GM06990 (cell line): ENCODE results near the gene RAB36.

Experiments
- DNase-seq: peaks from one replicate; pipeline ENCODE4 v3.0.0-alpha.2; 2011; ENCODE audit not compliant: insufficient read length; ENCODE audit errors: extremely low read depth
- H3K27me3 ChIP-seq: replicated peaks from 2 replicates; pipeline ENCODE4 v1.6.0; 2011; ENCODE audit warnings: low read length; ENCODE audit not compliant: control insufficient read depth, insufficient read depth
- H3K36me3 ChIP-seq: 2 replicates; pipeline ENCODE4 v1.5.1; 2011; ENCODE audit warnings: low read length; ENCODE audit not compliant: control insufficient read depth, insufficient read depth
- H3K4me3 ChIP-seq: replicated peaks from 2 replicates; pipeline ENCODE4 v1.5.1; 2011; ENCODE audit warnings: low read depth, mild to moderate bottlenecking, control low read depth, low read length
- CTCF ChIP-seq: IDR thresholded peaks from 2 replicates; pipeline ENCODE4 v1.5.1; 2011; ENCODE audit warnings: low read length, control low read depth, mild to moderate bottlenecking, inconsistent platforms; ENCODE audit not compliant: insufficient read depth, poor library complexity, severe bottlenecking

RAB36 gene

GRCh38 chr22:23121424-23121823 lies 23.9 kb upstream of the RAB36 start:
- no peaks in the 10 kb centered on the region; the same call in 1 of the 2 replicates for H3K27me3 ChIP-seq
- no peak for TF ChIP-seq CTCF

GRCh38 chr22:23122216-23122957 lies 22.9 kb upstream of the RAB36 start:
- Histone ChIP-seq H3K4me3 (no peak overlapping the region), H3K36me3 (no peaks in the 10 kb centered on the region), H3K27me3 (no peaks in the 10 kb centered on the region; the same call in 1 of the 2 replicates)
- TF ChIP-seq CTCF: no peak
- DNase-seq: no peak

More at GRCh38 chr22:23121424-23121823, 23.9 kb upstream of the RAB36 start:
- Histone ChIP-seq H3K36me3 (no peaks in the 10 kb centered on the region), H3K4me3 (no peak overlapping the region)
- no peak for DNase-seq

- Histone ChIP-seq H3K36me3 (no peaks in the 10 kb centered on the region), H3K27me3 (no peaks in the 10 kb centered on the region; the same call in 1 of the 2 replicates), H3K4me3 (no peak overlapping the region)
- TF ChIP-seq CTCF: no peak
- no peak for DNase-seq
These were observed 22.1 kb upstream of the RAB36 start for GRCh38 chr22:23122992-23123803.

- no peak for TF ChIP-seq CTCF
- H3K4me3 ChIP-seq: no peak overlapping the region
- H3K27me3 ChIP-seq: no peaks in the 10 kb centered on the region; the same call in 1 of the 2 replicates
- no peaks in the 10 kb centered on the region for H3K36me3 ChIP-seq
- DNase-seq: no peak
These were observed 21.4 kb upstream of the RAB36 start for GRCh38 chr22:23123804-23124254.

GRCh38 chr22:23124611-23125511 lies 20.4 kb upstream of the RAB36 start:
- Histone ChIP-seq H3K4me3 (no peak overlapping the region), H3K36me3 (no peaks in the 10 kb centered on the region), H3K27me3 (no peaks in the 10 kb centered on the region; the same call in 1 of the 2 replicates)
- DNase-seq: no peak
- no peak for TF ChIP-seq CTCF
